ENCODE data around the gene STPG1.

GRCh38 chr1:24413350-24414163 is at the start of gene STPG1:
- TF ChIP-seq POLR2A (IDR thresholded peaks at IDR 0.05) (peak in 1 of 2 donors; percentile 26), CTCF (IDR thresholded peaks at IDR 0.05) (peak in 1 of 4 experiments; percentile 8), POLR2AphosphoS5 (IDR thresholded peaks at IDR 0.05) (peak; percentile 8), EP300 (IDR thresholded peaks at IDR 0.05) (no peak)
